ENCODE results near the gene P2RY14. TPM values are rescaled to one million over a fixed set of nuclear protein-coding genes. Genes with fewer than 3 reads are reported as not detected.
"Not testable (repeated sequence)": the region's sequence is repeated elsewhere in the genome, so short reads cannot be mapped to it uniquely, and the experiment has no call there.

The P2RY14 gene
- total RNA-seq, 1 experiment from 2014 or later, result not detected

DNA sequence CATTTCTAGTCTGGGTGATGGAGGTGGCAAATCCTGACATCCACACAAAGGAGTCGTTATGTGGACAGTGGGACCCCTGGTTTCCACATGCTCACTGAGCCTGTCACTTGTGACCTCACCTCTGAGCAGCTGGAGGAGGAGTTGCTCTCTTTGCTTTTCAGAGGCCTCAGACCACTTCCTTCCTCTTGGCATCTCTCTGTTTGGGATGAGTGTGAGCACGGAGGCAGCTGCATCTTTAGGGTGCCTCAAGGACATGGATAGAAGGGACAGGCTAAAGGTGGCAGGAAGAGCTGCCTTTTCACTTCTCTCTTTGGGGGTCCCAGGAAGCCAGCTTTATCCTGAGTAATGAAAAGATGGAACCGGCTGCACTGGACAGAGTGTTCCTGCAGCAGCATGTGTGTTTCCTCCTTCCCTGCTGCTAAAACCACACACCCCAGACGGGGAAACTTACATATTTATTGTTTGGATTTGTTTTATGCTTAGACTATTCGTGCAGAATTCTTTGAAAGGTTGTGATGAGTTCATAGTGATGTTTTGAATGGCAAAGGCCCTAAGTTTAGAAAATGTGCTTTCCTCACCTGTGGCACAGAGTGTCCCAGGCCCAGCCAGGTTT is 107.1 kb downstream of the P2RY14 start (continued):
- TF ChIP-seq, protein P1, sequence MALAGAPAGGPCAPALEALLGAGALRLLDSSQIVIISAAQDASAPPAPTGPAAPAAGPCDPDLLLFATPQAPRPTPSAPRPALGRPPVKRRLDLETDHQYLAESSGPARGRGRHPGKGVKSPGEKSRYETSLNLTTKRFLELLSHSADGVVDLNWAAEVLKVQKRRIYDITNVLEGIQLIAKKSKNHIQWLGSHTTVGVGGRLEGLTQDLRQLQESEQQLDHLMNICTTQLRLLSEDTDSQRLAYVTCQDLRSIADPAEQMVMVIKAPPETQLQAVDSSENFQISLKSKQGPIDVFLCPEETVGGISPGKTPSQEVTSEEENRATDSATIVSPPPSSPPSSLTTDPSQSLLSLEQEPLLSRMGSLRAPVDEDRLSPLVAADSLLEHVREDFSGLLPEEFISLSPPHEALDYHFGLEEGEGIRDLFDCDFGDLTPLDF (CRISPR knock-in tag; IDR thresholded peaks at IDR 0.05), result no peak
- no peak for TF ChIP-seq JUN (CRISPR knock-in tag; IDR thresholded peaks at IDR 0.05)
- no peak for TF ChIP-seq NR2C2 (CRISPR knock-in tag; IDR thresholded peaks at IDR 0.05)
- no peak for TF ChIP-seq FOXP1 (CRISPR knock-in tag; IDR thresholded peaks at IDR 0.05; ENCODE audit: borderline replicate concordance)
- TF ChIP-seq, protein P2, sequence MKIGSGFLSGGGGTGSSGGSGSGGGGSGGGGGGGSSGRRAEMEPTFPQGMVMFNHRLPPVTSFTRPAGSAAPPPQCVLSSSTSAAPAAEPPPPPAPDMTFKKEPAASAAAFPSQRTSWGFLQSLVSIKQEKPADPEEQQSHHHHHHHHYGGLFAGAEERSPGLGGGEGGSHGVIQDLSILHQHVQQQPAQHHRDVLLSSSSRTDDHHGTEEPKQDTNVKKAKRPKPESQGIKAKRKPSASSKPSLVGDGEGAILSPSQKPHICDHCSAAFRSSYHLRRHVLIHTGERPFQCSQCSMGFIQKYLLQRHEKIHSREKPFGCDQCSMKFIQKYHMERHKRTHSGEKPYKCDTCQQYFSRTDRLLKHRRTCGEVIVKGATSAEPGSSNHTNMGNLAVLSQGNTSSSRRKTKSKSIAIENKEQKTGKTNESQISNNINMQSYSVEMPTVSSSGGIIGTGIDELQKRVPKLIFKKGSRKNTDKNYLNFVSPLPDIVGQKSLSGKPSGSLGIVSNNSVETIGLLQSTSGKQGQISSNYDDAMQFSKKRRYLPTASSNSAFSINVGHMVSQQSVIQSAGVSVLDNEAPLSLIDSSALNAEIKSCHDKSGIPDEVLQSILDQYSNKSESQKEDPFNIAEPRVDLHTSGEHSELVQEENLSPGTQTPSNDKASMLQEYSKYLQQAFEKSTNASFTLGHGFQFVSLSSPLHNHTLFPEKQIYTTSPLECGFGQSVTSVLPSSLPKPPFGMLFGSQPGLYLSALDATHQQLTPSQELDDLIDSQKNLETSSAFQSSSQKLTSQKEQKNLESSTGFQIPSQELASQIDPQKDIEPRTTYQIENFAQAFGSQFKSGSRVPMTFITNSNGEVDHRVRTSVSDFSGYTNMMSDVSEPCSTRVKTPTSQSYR (CRISPR knock-in tag; IDR thresholded peaks at IDR 0.05), result no peak
- TF ChIP-seq ETV6 (CRISPR knock-in tag; IDR thresholded peaks at IDR 0.05), result no peak
- TF ChIP-seq, protein P3, sequence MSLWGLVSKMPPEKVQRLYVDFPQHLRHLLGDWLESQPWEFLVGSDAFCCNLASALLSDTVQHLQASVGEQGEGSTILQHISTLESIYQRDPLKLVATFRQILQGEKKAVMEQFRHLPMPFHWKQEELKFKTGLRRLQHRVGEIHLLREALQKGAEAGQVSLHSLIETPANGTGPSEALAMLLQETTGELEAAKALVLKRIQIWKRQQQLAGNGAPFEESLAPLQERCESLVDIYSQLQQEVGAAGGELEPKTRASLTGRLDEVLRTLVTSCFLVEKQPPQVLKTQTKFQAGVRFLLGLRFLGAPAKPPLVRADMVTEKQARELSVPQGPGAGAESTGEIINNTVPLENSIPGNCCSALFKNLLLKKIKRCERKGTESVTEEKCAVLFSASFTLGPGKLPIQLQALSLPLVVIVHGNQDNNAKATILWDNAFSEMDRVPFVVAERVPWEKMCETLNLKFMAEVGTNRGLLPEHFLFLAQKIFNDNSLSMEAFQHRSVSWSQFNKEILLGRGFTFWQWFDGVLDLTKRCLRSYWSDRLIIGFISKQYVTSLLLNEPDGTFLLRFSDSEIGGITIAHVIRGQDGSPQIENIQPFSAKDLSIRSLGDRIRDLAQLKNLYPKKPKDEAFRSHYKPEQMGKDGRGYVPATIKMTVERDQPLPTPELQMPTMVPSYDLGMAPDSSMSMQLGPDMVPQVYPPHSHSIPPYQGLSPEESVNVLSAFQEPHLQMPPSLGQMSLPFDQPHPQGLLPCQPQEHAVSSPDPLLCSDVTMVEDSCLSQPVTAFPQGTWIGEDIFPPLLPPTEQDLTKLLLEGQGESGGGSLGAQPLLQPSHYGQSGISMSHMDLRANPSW (CRISPR knock-in tag; conservative IDR thresholded peaks at IDR 0.05; ENCODE audit: low read depth), result no peak
- no peak for TF ChIP-seq TP53 (CRISPR knock-in tag; IDR thresholded peaks at IDR 0.05)
- TF ChIP-seq, protein P4, sequence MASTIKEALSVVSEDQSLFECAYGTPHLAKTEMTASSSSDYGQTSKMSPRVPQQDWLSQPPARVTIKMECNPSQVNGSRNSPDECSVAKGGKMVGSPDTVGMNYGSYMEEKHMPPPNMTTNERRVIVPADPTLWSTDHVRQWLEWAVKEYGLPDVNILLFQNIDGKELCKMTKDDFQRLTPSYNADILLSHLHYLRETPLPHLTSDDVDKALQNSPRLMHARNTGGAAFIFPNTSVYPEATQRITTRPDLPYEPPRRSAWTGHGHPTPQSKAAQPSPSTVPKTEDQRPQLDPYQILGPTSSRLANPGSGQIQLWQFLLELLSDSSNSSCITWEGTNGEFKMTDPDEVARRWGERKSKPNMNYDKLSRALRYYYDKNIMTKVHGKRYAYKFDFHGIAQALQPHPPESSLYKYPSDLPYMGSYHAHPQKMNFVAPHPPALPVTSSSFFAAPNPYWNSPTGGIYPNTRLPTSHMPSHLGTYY (CRISPR knock-in tag; IDR thresholded peaks at IDR 0.05), result no peak
- TF ChIP-seq, protein P5, sequence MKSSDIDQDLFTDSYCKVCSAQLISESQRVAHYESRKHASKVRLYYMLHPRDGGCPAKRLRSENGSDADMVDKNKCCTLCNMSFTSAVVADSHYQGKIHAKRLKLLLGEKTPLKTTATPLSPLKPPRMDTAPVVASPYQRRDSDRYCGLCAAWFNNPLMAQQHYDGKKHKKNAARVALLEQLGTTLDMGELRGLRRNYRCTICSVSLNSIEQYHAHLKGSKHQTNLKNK (CRISPR knock-in tag; IDR thresholded peaks at IDR 0.05), result no peak

DNA sequence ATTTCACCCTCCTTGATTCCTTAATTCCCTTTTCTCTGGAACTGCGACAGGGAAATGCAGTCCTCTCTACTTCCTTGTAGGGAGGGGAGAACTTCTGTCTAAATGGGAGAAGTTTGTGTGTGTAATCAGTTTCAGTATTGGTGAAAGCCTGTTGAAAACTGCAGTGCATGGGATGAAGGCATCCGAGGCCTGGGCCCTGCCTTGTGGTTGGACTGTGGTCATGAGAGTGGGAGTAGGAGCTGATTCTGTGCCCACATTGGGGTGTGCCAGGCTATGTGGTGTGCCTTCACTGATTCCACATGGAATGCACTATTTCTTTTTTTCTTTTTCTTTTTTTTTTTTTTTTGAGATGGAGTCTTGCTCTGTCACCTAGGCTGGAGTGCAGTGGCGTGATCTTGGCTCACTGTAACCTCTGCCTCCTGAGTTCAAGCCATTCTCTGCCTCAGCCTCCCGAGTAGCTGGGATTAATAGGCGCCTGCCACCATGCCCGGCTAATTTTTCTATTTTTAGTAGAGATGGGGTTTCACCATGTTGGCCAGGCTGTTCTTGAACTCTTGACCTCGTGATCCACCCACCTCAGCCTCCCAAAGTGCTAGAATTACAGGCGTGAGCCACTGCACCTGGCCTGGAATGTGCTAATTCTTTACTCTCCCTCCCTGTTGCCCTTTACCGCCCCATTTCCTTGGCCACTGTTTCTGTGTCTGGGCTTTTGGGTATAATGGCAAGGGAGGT is 108.2 kb downstream of the P2RY14 start:
- CTCF ChIA-PET, result not testable (repeated sequence)

DNA sequence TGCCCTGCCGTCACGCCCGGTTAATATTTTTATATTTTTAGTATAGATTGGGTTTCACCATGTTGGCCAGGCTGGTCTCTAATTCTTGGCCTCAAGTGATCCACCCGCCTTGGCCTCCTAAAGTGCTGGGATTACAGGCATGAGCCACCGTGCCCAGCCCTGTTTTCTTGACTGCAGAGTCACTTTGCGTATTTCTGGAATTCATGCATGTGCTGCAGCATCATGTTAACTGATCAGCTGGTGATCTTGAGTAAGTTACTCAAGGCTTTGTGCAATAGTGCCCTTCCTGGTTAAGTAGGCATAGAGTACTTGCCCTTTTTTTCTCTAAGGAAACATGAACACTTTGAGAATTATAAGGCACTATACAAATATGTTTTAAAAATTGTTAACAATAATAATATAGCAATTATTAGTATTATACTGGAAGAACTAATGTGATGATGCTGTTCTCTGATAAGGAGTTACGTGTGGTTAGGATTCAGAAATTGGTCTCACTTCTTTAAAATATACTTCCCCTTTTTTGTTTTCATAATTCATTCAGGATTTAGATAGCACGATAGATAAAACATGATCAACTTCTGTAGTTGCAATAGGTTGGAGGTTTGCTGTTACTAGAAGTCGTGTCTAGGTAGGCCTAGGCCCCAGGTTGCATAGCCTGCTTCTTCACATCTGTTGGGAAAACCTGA is 108.9 kb downstream of the P2RY14 start:
- CTCF ChIA-PET, result interaction anchor here (1.4 kb wide), 3 partner anchors 13 to 97 kb away, joined by 4 to 14 read pairs (median 7); no protein-coding TSS in a partner anchor
- ATAC-seq, result no peak
- TF ChIP-seq HMGA2 (CRISPR knock-in tag; IDR thresholded peaks at IDR 0.05) (no peak), NR1H2 (CRISPR knock-in tag; IDR thresholded peaks at IDR 0.05) (no peak), ZNF263 (CRISPR knock-in tag; IDR thresholded peaks at IDR 0.05; ENCODE audit: low read depth) (no peak), NFE2L1 (CRISPR knock-in tag; IDR thresholded peaks at IDR 0.05) (no peak), RELA (CRISPR knock-in tag; IDR thresholded peaks at IDR 0.05; ENCODE audit: borderline replicate concordance) (no peak)
- TF ChIP-seq, protein P6, sequence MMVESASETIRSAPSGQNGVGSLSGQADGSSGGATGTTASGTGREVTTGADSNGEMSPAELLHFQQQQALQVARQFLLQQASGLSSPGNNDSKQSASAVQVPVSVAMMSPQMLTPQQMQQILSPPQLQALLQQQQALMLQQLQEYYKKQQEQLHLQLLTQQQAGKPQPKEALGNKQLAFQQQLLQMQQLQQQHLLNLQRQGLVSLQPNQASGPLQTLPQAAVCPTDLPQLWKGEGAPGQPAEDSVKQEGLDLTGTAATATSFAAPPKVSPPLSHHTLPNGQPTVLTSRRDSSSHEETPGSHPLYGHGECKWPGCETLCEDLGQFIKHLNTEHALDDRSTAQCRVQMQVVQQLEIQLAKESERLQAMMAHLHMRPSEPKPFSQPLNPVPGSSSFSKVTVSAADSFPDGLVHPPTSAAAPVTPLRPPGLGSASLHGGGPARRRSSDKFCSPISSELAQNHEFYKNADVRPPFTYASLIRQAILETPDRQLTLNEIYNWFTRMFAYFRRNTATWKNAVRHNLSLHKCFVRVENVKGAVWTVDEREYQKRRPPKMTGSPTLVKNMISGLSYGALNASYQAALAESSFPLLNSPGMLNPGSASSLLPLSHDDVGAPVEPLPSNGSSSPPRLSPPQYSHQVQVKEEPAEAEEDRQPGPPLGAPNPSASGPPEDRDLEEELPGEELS (CRISPR knock-in tag; IDR thresholded peaks at IDR 0.05), result no peak
- TF ChIP-seq, protein P7, sequence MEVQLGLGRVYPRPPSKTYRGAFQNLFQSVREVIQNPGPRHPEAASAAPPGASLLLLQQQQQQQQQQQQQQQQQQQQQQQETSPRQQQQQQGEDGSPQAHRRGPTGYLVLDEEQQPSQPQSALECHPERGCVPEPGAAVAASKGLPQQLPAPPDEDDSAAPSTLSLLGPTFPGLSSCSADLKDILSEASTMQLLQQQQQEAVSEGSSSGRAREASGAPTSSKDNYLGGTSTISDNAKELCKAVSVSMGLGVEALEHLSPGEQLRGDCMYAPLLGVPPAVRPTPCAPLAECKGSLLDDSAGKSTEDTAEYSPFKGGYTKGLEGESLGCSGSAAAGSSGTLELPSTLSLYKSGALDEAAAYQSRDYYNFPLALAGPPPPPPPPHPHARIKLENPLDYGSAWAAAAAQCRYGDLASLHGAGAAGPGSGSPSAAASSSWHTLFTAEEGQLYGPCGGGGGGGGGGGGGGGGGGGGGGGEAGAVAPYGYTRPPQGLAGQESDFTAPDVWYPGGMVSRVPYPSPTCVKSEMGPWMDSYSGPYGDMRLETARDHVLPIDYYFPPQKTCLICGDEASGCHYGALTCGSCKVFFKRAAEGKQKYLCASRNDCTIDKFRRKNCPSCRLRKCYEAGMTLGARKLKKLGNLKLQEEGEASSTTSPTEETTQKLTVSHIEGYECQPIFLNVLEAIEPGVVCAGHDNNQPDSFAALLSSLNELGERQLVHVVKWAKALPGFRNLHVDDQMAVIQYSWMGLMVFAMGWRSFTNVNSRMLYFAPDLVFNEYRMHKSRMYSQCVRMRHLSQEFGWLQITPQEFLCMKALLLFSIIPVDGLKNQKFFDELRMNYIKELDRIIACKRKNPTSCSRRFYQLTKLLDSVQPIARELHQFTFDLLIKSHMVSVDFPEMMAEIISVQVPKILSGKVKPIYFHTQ (CRISPR knock-in tag; IDR thresholded peaks at IDR 0.05), result no peak

More for the DNA sequence above, 108.2 kb downstream of the P2RY14 start:
- H3K4me3 Mint-ChIP-seq; H3K27me3 Mint-ChIP-seq (ENCODE audit: low read depth); H3K27ac Mint-ChIP-seq; H3K9me3 Mint-ChIP-seq; DNase-seq (ENCODE audit: low spot score); POLR2A ChIA-PET; ATAC-seq; H3K36me3 Mint-ChIP-seq: not testable (repeated sequence)
- peaks cover 21% of the 10 kb centered on the region for H3K4me1 Mint-ChIP-seq

More for the DNA sequence above, 108.9 kb downstream of the P2RY14 start:
- Mint-ChIP-seq H3K36me3 (peaks cover 3% of the 10 kb centered on the region; the same call in 1 of the 2 replicates), H3K9me3 (no peaks in the 10 kb centered on the region), H3K27me3 (ENCODE audit: low read depth) (no peaks in the 10 kb centered on the region), H3K27ac (no peak overlapping the region), H3K4me1 (peaks cover 21% of the 10 kb centered on the region), H3K4me3 (no peak overlapping the region)
- POLR2A ChIA-PET, result interaction anchor here (0.7 kb wide), 1 partner anchor 34 kb away, joined by 4 read pairs; the partner anchor contains the start of gene GPR171
- DNase-seq (ENCODE audit: low spot score), result no peak
